Lung microvascular endothelial cell (primary cell): ENCODE results near the gene NPIPB8. TPM values are rescaled to one million over a fixed set of nuclear protein-coding genes. Genes with fewer than 3 reads are reported as not detected.
"Not testable (repeated sequence)": the region's sequence is repeated elsewhere in the genome, so short reads cannot be mapped to it uniquely, and the experiment has no call there.

ENCODE experiments used
- DNase-seq, 2 donors: peaks; one replicate each; pipeline versions ENCODE4 v3.0.0 to v3.0.0-alpha.2; 2010; ENCODE audit warnings: low read depth in 2 of 2
- total RNA-seq: library from RNA; depleted of rRNA; stranded (reverse); fragments of >200 nt; gene quantifications from 2 replicates; pipeline ENCODE4 v1.2.1, GENCODE V29; 2014

The NPIPB8 gene
- total RNA-seq, 1 donor from 2014 or later = 0.20 TPM

- no peak for DNase-seq
These were observed 31.4 kb upstream of the NPIPB8 start for GRCh38 chr16:28606291-28607115.

- no peak for DNase-seq
These were observed 30.7 kb upstream of the NPIPB8 start for GRCh38 chr16:28607116-28607623.

- DNase-seq = not testable (repeated sequence)
These were observed 30.0 kb upstream of the NPIPB8 start for GRCh38 chr16:28607681-28608495.

GRCh38 chr16:28608496-28608808 lies 29.4 kb upstream of the NPIPB8 start:
- DNase-seq = not testable (repeated sequence)

- DNase-seq = not testable (repeated sequence)
These were observed 28.8 kb upstream of the NPIPB8 start for GRCh38 chr16:28608867-28609596.

GRCh38 chr16:28609631-28610594 lies 28.0 kb upstream of the NPIPB8 start, which contains the start of gene SULT1A1:
SULT1A1 (minus strand) TSS chr16:28610044; CDS start chr16:28608855, 1,189 bp downstream.
- DNase-seq = peak; percentile 23 to 32

- DNase-seq = no peak
These were observed 27.2 kb upstream of the NPIPB8 start for GRCh38 chr16:28610595-28611191.

GRCh38 chr16:28612359-28613280 lies 25.2 kb upstream of the NPIPB8 start:
- DNase-seq = not testable (repeated sequence)

GRCh38 chr16:28613912-28614311 lies 24.0 kb upstream of the NPIPB8 start:
- not testable (repeated sequence) for DNase-seq

- not testable (repeated sequence) for DNase-seq
These were observed 23.3 kb upstream of the NPIPB8 start for GRCh38 chr16:28614561-28614960.

- peak; percentile 45 to 50 for DNase-seq
These were observed 22.2 kb upstream of the NPIPB8 start for GRCh38 chr16:28615486-28616223.

- DNase-seq = not testable (repeated sequence)
These were observed 21.7 kb upstream of the NPIPB8 start for GRCh38 chr16:28616224-28616577.

GRCh38 chr16:28616636-28617035 lies 21.2 kb upstream of the NPIPB8 start:
- DNase-seq = no peak

- DNase-seq = no peak
These were observed 20.0 kb upstream of the NPIPB8 start for GRCh38 chr16:28617874-28618273.

- not testable (repeated sequence) for DNase-seq
These were observed 17.5 kb upstream of the NPIPB8 start for GRCh38 chr16:28620316-28620715.

GRCh38 chr16:28621481-28622155 lies 16.2 kb upstream of the NPIPB8 start:
- DNase-seq = no peak

- not testable (repeated sequence) for DNase-seq
These were observed 15.2 kb upstream of the NPIPB8 start for GRCh38 chr16:28622532-28623171.
